NCI-H1694 (cell line): ENCODE measurements around the gene DOK1.

Experiments used
- DNase-seq: peaks from one replicate; lab custom pipeline; 2025; lab: John Stamatoyannopoulos, UW

The DOK1 gene

DNA sequence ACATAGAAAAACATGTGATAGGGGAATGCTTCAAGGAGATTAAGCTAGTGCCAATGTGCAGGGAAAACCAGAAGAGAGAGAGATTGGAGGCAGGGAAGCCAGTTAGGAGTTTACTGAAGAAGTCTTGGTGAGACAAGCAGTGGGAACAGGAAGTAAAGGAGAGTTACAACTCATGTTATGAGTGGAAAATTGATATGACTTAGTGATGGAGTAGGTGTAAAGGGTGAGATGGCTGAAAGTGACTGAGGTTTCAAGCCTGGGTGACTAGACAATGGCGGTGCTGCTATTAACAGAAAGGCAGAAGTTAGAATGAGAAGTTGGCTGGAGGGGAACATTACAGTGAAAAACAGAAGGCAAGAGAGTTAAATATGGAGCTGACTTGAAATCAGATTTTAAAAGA is 16.5 kb downstream of the DOK1 start:
- no peak for DNase-seq

- DNase-seq = no peak
Measured at GRCh38 chr2:74572178-74572925, 17.8 kb downstream of the DOK1 start.

GRCh38 chr2:74573747-74574562 is 19.4 kb downstream of the DOK1 start:
- DNase-seq = no peak

- peak; percentile 11 for DNase-seq
Measured at GRCh38 chr2:74575320-74575719, 20.8 kb downstream of the DOK1 start.

DNA sequence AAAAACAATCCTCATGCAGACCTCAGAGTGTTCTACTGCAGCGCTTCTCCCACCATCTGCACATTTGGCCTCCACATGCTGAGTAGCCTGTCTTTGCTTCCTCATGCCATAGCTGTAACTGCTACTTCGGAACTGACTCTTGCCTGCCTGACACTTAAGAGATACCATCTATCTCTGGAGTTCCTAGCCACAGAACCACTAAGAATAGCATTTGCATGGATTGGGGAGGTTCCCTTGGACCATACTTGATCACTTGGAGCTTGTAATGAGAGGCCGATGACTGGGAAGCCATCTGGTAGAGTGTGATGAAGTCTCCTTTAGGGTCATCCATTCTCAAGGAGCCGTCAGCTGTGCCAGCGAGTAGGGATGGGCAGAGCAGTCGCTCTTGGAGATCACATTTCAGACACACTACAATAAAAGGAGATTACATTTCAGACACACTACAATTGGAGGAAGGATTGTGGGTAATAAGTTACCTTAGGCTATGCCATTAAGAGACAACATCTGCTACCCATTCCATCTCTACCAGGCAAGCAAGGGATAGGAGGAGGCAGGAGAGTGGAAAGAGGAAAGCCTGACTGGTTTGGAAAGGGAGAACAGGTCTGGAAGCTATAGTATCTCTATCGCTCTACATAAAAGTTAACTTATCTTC is 21.8 kb downstream of the DOK1 start:
- DNase-seq = no peak

DNA sequence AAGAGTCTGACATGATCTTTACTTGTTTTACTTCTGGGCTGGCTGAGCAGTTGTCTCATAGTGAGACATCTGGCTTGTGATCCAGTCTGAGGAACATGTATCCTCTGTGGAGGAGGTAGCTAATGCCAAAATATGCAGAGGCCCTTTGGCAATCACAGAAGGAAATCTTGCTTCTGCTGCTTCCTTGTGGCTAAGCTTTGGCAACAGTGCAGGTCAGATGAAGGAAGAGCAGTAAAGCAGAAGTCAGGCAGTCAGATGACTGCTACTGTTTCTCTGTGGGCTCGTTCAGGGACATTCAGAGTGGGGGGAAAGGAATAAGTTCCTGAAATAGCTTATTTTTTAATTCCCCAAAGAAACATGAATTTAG is 22.3 kb downstream of the DOK1 start:
- no peak for DNase-seq

DNA sequence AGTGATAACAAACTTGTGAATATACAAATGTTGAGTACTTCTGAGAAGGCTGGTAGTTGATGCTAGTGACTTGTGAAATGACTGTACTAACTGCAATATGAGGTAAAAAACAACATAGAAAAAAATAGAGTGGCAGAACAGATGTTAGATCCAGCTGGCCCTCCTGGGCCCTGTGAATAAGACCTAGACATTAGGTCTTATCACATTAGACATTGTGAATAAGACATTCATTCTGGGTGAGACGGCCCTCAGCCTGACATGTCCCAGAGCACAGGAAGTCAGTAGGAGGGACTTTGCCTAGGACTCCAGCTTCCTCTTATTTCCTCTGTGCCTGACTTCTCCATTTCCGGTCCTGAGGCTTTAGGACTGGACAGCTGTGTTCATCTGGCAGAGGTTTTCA is 22.9 kb downstream of the DOK1 start:
- no peak for DNase-seq

DNA sequence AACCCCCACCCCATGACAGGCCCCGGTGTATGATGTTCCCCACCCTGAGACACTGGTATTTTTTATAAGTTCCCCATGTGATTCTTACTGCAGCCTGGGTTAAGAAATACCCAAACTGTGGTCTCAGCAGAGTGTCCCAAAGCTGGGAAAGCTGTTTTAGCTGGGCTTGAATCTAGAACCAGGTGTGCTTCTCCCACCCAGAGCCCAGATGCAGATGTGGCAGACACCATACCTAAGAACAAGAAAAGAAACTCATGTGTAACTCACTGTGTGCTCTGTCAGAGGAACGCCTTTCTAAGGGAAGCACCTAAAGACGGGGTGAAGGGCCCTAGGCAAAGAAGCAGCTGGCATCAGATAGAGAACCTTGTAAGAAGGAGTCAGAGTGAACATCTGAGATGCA is 23.9 kb downstream of the DOK1 start:
- DNase-seq = no peak

GRCh38 chr2:74581463-74581862 is 26.9 kb downstream of the DOK1 start:
- DNase-seq = no peak

- DNase-seq = no peak
Measured at GRCh38 chr2:74582184-74582583, 27.7 kb downstream of the DOK1 start.

DNA sequence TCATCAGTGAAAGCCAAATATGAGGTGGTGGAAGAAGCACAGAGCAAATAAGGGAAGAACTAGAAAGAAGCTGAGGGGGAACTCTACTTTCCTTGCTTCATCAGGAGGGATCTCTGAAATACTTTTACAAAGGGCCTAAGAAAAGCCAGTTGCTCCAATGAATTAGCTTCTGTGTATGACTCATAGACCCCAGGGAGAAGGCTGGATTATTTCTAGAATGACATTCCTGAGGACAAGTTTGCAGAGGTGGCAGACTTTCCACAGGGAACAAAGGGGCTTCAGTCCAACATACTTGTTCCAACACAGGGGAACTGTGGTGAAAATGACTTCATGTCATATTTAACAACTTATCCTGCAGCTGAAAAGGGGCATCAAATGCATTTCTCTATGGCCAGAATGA is 29.0 kb downstream of the DOK1 start:
- no peak for DNase-seq

DNA sequence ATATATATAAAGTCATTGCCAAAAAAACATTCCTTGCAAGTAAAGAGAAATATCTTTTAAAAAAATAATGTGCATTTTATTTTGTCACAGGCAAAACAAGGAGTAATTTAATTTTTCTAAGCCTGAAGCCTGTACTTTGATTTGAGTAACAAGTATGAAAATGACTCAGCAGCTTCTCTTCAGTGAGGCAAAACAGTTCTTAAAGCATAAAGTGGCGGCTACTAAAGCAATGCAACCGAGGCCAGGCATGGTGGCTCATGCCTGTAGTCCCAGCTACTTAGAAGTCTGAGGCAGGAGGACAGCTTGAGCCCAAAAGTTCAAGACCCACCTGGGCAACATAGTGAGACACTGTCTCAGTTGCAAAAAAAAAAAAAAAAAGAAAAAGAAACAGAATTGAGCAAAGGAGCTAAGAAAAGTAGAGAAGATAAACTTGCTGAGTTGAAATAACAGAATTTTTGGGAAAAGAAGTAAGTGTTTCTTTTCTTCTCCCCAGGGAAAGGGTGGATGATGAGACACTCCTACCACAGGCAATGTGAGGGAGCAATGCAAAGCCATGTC is 29.6 kb downstream of the DOK1 start:
- no peak for DNase-seq

DNA sequence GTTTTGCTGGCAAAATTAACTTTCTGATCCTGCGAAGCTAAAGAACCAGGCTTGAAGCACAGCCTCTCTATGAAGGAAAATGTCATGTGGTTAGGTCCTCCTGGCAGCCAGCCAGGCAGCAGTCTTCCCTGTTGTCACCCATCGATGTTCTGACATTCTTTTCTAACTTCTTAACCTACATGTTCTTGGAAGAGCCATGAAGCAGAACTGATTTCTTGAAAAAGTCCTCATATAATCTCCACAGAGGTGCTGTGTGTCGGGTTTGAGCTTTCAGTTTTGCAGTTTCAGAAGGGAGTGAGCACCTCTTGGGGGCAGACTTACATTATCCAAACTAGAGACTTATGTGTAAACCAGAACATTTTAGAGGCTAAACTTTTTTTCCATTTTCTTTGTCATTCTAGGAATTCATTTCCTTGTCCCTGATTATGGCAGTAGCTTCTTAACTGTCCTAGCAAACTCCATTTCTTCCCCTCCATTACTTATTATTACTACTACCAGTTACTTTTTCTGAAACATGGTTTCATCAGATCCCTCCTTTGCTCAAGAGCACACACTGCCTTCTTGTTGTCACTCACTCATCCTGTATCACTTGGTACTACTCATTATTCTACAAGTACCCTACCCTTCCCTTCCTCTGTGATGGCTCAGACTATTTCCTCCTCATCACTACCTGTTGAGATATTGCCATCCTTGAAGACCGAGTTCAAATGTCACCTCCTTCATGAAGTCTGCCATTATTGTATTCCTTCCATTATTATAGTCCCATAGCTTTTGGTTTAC is 31.1 kb downstream of the DOK1 start:
- no peak for DNase-seq

- peak; percentile 60 for DNase-seq
Measured at GRCh38 chr2:74587664-74588277, 33.3 kb downstream of the DOK1 start.

- DNase-seq = no peak
Measured at GRCh38 chr2:74588664-74589063, 34.1 kb downstream of the DOK1 start.

DNA sequence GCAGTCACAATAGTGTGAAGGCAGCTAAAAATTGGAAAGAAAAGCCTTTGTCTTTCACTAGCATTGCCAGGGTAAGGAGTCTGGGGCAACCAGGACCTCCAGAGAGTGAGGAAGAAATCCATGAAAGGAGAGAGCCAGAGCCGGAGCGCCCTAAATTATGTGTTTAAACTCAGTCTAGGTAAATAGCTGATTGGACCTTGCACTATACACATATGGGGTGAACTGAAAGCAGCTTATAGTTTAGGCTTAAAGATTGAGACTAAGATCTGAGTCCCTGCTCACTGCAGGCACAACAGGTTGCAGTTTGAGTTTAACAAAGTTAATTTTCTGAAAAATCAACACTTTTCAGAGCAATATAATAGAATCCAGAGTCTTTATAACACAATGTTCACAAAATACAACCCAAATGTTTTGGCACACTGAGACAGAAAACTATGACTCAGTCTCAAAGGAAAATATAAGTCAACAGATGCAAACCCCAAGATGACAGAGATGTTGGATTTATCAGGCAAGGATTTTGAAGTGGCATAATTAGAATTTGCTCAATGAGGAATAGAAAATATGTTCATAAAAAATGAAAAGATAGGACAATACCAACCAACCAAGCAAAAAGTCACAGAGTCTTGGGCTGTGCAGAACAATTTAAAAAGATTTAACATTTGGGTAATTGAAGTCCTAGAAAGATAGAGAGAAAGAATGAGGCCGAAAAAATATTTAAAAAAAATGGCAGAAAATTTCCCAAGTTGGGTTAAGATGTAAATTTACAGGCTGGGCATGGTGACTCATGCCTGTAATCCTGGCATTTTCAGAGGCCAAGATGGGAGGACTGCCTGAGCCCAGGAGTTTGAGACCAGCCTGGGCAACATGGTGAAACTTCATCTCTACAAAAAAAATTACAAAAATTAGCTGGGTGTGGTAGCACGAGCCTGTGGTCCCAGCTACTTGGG is 39.6 kb downstream of the DOK1 start:
- no peak for DNase-seq

GRCh38 chr2:74596584-74596983 is 42.1 kb downstream of the DOK1 start:
- DNase-seq = no peak

- DNase-seq = peak; percentile 96
Measured at GRCh38 chr2:74597410-74597809, 42.9 kb downstream of the DOK1 start.

- no peak for DNase-seq
Measured at GRCh38 chr2:74599676-74600075, 45.2 kb downstream of the DOK1 start.

DNA sequence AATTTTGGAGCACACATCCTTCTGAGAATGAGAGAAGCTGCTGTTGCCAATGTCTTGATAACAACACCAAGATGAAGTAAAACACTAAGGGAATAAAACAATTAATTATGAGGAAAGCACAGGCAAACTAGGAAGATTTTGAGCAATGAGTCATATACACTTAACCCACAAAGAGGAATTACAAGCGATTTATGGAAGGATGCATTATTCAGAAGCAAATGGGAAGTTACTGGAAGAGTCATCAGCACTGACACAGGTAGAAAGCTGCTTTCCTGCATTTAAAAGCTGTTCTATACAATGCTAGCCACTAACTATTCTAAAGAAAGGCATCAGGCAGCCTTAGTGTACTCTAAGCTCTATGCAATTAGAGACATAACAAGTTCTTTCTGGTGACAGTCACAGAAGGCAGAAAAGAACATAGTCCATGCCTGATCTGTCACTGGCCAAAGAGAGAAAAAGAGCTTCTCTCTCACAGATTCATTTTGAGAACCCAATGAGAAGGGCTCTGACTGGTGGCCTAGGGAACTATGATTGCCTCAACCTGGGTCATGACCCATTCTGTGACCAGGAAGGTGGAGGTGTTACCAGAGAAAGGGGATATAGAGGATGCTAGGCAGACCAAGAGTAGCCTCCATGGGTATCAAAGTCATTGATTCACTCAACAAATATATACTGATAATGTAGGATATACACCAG is 48.2 kb downstream of the DOK1 start:
- no peak for DNase-seq
